CD4-positive, alpha-beta T cell (primary cell): ENCODE measurements around the gene MTMR12. TPM values are rescaled to one million over a fixed set of nuclear protein-coding genes. Genes with fewer than 3 reads are reported as not detected.

Experiments used
- ATAC-seq: fragments of 200-7000 bp; cut with Tn5 transposase; one replicate; pipeline ENCODE4 v1.10.0; 2022; ENCODE audit warnings: mild to moderate bottlenecking; ENCODE audit not compliant: poor library complexity
- CTCF ChIA-PET: fragments of 350-600 bp; sonication (Branson Sonifier 250); formaldehyde crosslinking; loops from one replicate; lab custom pipeline; 2021; ENCODE audit warnings: antibody characterized with exemption, inconsistent platforms; lab: Charles Lee
- POLR2A ChIA-PET: fragments of 350-600 bp; sonication (Branson Sonifier 250); formaldehyde crosslinking; loops from one replicate; lab custom pipeline; 2021; ENCODE audit warnings: antibody characterized with exemption, inconsistent platforms; lab: Charles Lee
- DNase-seq, 14 experiments: peaks; one replicate each; pipeline ENCODE4 v3.0.0-alpha.2; 2013 to 2020; ENCODE audit warnings: mixed read lengths in 2 of 14
- H3K27ac ChIP-seq, 2 donors: one replicate each; pipeline versions ENCODE4 v1.5.1 to v1.7.0; 2013; ENCODE audit warnings: low read length in 2 of 2, low read depth in 1 of 2, mild to moderate bottlenecking in 1 of 2
- H3K27me3 ChIP-seq, 2 experiments: 1 replicate in 1 of 2; 2 replicates in 1 of 2; pipeline versions ENCODE4 v1.6.1 to v1.7.0; 2013; ENCODE audit warnings: low read length in 2 of 2, control low read depth in 1 of 2, mild to moderate bottlenecking in 1 of 2, moderate library complexity in 1 of 2; ENCODE audit not compliant: insufficient read depth in 2 of 2, control insufficient read depth in 1 of 2
- H3K36me3 ChIP-seq: one replicate; pipeline ENCODE4 v1.6.1; 2013; ENCODE audit warnings: low read length, control low read depth; ENCODE audit not compliant: insufficient read depth
- H3K4me1 ChIP-seq: one replicate; pipeline ENCODE4 v1.6.1; 2013; ENCODE audit warnings: low read length, control low read depth; ENCODE audit not compliant: insufficient read depth
- H3K4me3 ChIP-seq: one replicate; pipeline ENCODE4 v1.5.1; 2013; ENCODE audit warnings: mild to moderate bottlenecking, low read length, moderate library complexity
- H3K9me3 ChIP-seq, 2 experiments: 1 replicate in 1 of 2; 2 replicates in 1 of 2; pipeline versions ENCODE4 v1.6.1 to v1.7.0; 2013; ENCODE audit warnings: low read length in 2 of 2, mild to moderate bottlenecking in 2 of 2, control low read depth in 1 of 2, moderate library complexity in 1 of 2; ENCODE audit not compliant: control insufficient read depth in 1 of 2, insufficient read depth in 1 of 2
- H3K27ac Mint-ChIP-seq: one replicate; pipeline ENCODE4 v1.8.0; 2020; ENCODE audit warnings: mixed read lengths
- H3K27me3 Mint-ChIP-seq: one replicate; pipeline ENCODE4 v1.8.0; 2021; ENCODE audit warnings: mixed read lengths
- H3K36me3 Mint-ChIP-seq: one replicate; pipeline ENCODE4 v1.8.0; 2021; ENCODE audit warnings: low read depth, mixed read lengths
- H3K4me1 Mint-ChIP-seq: one replicate; pipeline ENCODE4 v1.8.0; 2021; ENCODE audit warnings: low read depth, mixed read lengths
- H3K4me3 Mint-ChIP-seq: one replicate; pipeline ENCODE4 v1.8.0; 2020; ENCODE audit warnings: mild to moderate bottlenecking, mixed read lengths
- H3K9me3 Mint-ChIP-seq: one replicate; pipeline ENCODE4 v1.8.0; 2020; ENCODE audit warnings: mixed read lengths
- intact Hi-C, 2 experiments: fragments of 100-400 bp; cut with DNase I in 1 of 2; cut with micrococcal nuclease in 1 of 2; formaldehyde crosslinking; loops; one replicate each; pipeline versions ENCODE4 v1.15.1 to v1.9.0; 2023 to 2025; cut with DNase I, micrococcal nuclease
- total RNA-seq, 174 experiments: library from RNA in 2 of 174; stranded (reverse) in 2 of 174; gene quantifications; one replicate each; pipeline ENCODE4 v1.2.3 and lab custom pipeline; 2021 to 2026
- TF ChIP-seq, protein P1 (sequence below): fragments of 200-600 bp; IDR thresholded peaks from one replicate; pipeline ENCODE4 v1.8.0; 2022; ENCODE audit warnings: antibody characterized with exemption, mild to moderate bottlenecking

The MTMR12 gene
- total RNA-seq, 2 experiments from 2014 or later, result 15.9 to 18.3 TPM

DNA sequence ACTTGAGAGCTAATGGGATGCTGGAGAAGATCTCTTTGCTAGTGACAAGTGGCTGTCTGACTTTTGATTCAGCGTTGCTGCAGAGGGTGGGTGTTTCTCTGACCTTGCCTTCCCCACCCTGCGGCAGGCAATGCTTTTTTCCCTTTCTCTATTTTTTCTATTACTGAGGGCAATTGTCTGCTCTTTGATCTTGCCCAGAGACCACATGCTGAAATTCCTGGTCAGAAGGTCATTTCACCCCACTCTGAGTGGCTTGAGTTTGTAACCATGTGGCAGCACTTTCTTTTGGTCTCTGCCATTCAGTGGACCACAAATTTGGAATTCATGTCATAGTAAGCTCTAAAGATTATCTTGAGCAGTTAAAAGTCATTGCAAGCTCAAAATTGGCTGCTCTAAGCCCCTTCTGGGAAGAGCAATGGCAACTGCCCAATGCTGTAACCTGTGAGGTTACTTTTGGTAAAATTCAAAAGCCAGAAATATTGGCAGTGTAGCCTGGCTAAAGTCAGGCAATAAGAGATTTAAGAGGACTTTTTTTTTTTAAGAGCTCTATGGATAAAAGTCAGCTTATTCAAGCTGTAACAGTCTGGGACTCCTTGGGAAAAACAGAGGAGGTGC, 30.4 kb upstream of the MTMR12 start:
- peaks cover 23 to 27% of the 10 kb centered on the region in 2 experiments for H3K9me3 ChIP-seq
- no peak overlapping the region for H3K27ac ChIP-seq
- H3K27ac Mint-ChIP-seq, result no peak overlapping the region
- DNase-seq (no peak), ATAC-seq (no peak)
- TF ChIP-seq, protein P1, sequence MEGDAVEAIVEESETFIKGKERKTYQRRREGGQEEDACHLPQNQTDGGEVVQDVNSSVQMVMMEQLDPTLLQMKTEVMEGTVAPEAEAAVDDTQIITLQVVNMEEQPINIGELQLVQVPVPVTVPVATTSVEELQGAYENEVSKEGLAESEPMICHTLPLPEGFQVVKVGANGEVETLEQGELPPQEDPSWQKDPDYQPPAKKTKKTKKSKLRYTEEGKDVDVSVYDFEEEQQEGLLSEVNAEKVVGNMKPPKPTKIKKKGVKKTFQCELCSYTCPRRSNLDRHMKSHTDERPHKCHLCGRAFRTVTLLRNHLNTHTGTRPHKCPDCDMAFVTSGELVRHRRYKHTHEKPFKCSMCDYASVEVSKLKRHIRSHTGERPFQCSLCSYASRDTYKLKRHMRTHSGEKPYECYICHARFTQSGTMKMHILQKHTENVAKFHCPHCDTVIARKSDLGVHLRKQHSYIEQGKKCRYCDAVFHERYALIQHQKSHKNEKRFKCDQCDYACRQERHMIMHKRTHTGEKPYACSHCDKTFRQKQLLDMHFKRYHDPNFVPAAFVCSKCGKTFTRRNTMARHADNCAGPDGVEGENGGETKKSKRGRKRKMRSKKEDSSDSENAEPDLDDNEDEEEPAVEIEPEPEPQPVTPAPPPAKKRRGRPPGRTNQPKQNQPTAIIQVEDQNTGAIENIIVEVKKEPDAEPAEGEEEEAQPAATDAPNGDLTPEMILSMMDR, result no peak
- H3K4me1 ChIP-seq, result no peaks in the 10 kb centered on the region
- H3K27me3 Mint-ChIP-seq, result no peaks in the 10 kb centered on the region
- no peaks in the 10 kb centered on the region for H3K4me1 Mint-ChIP-seq
- peaks cover 5% of the 10 kb centered on the region for H3K36me3 Mint-ChIP-seq
- no peak overlapping the region for H3K4me3 ChIP-seq
- intact Hi-C loops, result no loop called here
- ChIA-PET POLR2A (no interaction called here), CTCF (no interaction called here)
- H3K9me3 Mint-ChIP-seq, result peaks cover 5% of the 10 kb centered on the region
- no peaks in the 10 kb centered on the region for H3K36me3 ChIP-seq
- no peak overlapping the region for H3K4me3 Mint-ChIP-seq
- peaks cover 0 to 4% of the 10 kb centered on the region in 2 experiments for H3K27me3 ChIP-seq

DNA sequence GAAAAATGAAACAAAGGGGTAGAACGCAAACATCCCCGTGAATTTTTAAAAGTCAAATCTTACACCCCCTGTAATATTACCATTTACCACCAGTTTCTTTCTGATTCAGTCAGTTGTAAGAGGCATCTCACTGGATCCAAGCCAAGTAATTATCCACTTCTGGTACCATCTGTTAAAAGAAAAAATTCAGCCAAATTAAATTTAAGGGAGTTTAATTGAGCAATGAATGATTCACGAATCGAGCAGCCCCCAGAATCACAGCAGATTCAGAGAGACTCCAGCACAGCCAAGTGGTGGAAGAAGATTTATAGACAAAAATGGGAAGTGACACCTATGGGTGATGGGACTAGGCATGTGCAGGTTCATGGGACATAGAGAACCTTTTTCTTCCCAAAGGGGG, 29.9 kb upstream of the MTMR12 start:
- Histone ChIP-seq H3K9me3 (peaks cover 23 to 27% of the 10 kb centered on the region in 2 experiments), H3K27ac (no peak overlapping the region), H3K36me3 (no peaks in the 10 kb centered on the region), H3K4me1 (no peaks in the 10 kb centered on the region), H3K27me3 (peaks cover 0 to 4% of the 10 kb centered on the region in 2 experiments), H3K4me3 (no peak overlapping the region)
- H3K27me3 Mint-ChIP-seq, result no peaks in the 10 kb centered on the region
- H3K9me3 Mint-ChIP-seq, result peaks cover 5% of the 10 kb centered on the region
- H3K4me3 Mint-ChIP-seq, result no peak overlapping the region
- ATAC-seq (no peak), DNase-seq (no peak)
- CTCF ChIA-PET, result no interaction called here
- TF ChIP-seq, protein P1, result no peak
- H3K4me1 Mint-ChIP-seq, result no peaks in the 10 kb centered on the region
- no peak overlapping the region for H3K27ac Mint-ChIP-seq
- POLR2A ChIA-PET, result no interaction called here
- H3K36me3 Mint-ChIP-seq, result peaks cover 8% of the 10 kb centered on the region
- intact Hi-C loops, result no loop called here

DNA sequence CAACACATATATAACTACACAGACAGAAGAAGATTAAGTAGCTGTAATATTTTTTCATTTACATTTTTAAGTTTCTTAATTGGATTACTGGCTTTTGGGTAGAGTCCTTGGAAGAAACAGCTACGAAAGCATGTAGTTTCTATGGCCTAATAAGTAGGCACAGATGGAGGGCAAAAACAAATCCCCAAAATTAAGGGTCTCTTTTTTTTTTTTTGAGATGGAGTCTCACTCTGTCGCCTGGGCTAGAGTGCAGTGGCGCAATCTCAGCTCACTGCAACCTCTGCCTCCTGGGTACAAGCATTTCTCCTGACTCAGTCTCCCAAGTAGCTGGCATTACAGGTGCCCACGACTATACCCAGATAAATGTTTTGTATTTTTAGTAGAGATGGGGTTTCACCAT, 27.1 kb upstream of the MTMR12 start:
- peaks cover 23% of the 10 kb centered on the region in 2 experiments for H3K9me3 ChIP-seq
- H3K4me3 Mint-ChIP-seq, result no peak overlapping the region
- peaks cover 8% of the 10 kb centered on the region for H3K36me3 Mint-ChIP-seq
- H3K4me1 ChIP-seq, result no peaks in the 10 kb centered on the region
- H3K4me3 ChIP-seq, result no peak overlapping the region
- ChIA-PET POLR2A (no interaction called here), CTCF (no interaction called here)
- no peak for ATAC-seq
- DNase-seq, result no peak
- H3K36me3 ChIP-seq, result no peaks in the 10 kb centered on the region
- no peaks in the 10 kb centered on the region for H3K27me3 Mint-ChIP-seq
- H3K27ac Mint-ChIP-seq, result no peak overlapping the region
- H3K9me3 Mint-ChIP-seq, result peaks cover 5% of the 10 kb centered on the region
- no peak overlapping the region for H3K27ac ChIP-seq
- peaks cover 0 to 4% of the 10 kb centered on the region in 2 experiments for H3K27me3 ChIP-seq
- TF ChIP-seq, protein P1, result no peak
- intact Hi-C loops, result no loop called here
- no peaks in the 10 kb centered on the region for H3K4me1 Mint-ChIP-seq
